HCT116 (cell line): ENCODE data around the gene SMARCA4.

Experiments used
- CEBPB ChIP-seq: IDR thresholded peaks from 2 replicates; pipeline ENCODE4 v1.6.1; 2012; ENCODE audit warnings: low read depth
- EZH2 ChIP-seq: fragments of 200-600 bp; sonication (generic); IDR thresholded peaks from 2 replicates; pipeline ENCODE4 v1.6.1; 2017; ENCODE audit warnings: antibody characterized with exemption, mixed run types
- POLR2A ChIP-seq: IDR thresholded peaks from 2 replicates; pipeline ENCODE4 v1.7.0; 2011; ENCODE audit warnings: borderline replicate concordance; ENCODE audit not compliant: insufficient read depth, insufficient read length; ENCODE audit errors: extremely low read depth
- POLR2AphosphoS5 ChIP-seq: IDR thresholded peaks from 2 replicates; pipeline ENCODE4 v1.6.1; 2011; ENCODE audit warnings: mild to moderate bottlenecking, low read depth, low read length, moderate library complexity
- SIN3A ChIP-seq: IDR thresholded peaks from 2 replicates; pipeline ENCODE4 v1.6.1; 2012; ENCODE audit warnings: low read depth
- SRF ChIP-seq: IDR thresholded peaks from 2 replicates; pipeline ENCODE4 v1.6.1; 2012; ENCODE audit warnings: low read depth
- TF ChIP-seq, protein P1 (sequence below): IDR thresholded peaks from 2 replicates; pipeline ENCODE4 v1.6.1; 2012

DNA sequence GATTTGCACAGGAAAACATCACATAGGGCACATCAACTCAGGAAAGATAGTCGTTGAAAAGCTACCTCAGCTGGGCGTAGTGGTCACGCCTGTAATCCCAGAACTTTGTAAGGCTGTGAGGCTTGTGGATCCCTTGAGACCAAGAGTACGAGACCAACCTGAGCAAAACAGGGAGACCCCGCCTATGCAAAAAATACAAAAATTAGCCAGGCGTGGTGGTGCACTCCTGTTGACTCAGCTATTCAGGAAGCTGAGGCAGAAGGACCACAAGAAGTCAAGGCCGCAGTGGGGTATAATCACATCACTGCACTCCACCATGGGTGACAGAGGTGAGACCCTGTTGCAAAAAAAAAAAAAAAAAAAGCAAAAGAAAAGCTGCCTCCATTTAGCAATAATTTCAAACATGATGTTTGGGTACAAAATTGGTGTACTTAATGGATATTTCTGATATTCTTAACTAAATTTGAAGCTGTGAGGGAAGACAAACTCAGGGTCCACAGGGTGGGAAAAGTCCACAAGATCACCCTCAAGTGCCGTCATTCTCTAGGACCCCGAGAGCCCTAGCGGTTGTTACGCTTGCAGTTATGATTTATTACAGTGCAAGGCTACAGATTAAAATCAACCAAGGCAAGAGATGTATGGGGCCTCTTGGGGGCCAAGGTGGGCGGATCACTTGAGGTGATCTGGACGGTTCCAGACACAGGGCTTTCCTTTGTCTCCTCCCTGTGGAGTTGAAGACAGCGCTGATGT, 86.0 kb downstream of the SMARCA4 start:
- no peak for TF ChIP-seq POLR2AphosphoS5
- no peak for TF ChIP-seq SIN3A
- no peak for TF ChIP-seq CEBPB
- TF ChIP-seq, protein P1, sequence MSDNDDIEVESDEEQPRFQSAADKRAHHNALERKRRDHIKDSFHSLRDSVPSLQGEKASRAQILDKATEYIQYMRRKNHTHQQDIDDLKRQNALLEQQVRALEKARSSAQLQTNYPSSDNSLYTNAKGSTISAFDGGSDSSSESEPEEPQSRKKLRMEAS = no peak
- no peak for TF ChIP-seq POLR2A
- no peak for TF ChIP-seq EZH2
- no peak for TF ChIP-seq SRF
